Left ventricle myocardium inferior (tissue), 1 donor: Measurements from ENCODE around the gene PDE10A. TPM values are rescaled to one million over a fixed set of nuclear protein-coding genes. Genes with fewer than 3 reads are reported as not detected.
"Not testable (repeated sequence)": the region's sequence is repeated elsewhere in the genome, so short reads cannot be mapped to it uniquely, and the experiment has no call there.

ENCODE experiments used
- DNase-seq: peaks from one replicate; pipeline ENCODE4 v3.0.0-alpha.2; 2020
- H3K27ac ChIP-seq: fragments of 200-600 bp; replicated peaks from 2 replicates; pipeline ENCODE4 v1.8.0; 2021
- H3K27me3 ChIP-seq: fragments of 200-600 bp; 2 replicates; pipeline ENCODE4 v1.8.0; 2021; ENCODE audit warnings: low read depth
- H3K36me3 ChIP-seq: fragments of 200-600 bp; 2 replicates; pipeline ENCODE4 v1.8.0; 2021
- H3K4me1 ChIP-seq: fragments of 200-600 bp; 2 replicates; pipeline ENCODE4 v1.8.0; 2021
- H3K4me3 ChIP-seq: fragments of 200-600 bp; 2 replicates; pipeline ENCODE4 v1.8.0; 2021; ENCODE audit warnings: mild to moderate bottlenecking, moderate library complexity
- H3K9me3 ChIP-seq: fragments of 200-600 bp; replicated peaks from 2 replicates; pipeline ENCODE4 v1.8.0; 2021
- intact Hi-C: fragments of 100-400 bp; cut with micrococcal nuclease; formaldehyde crosslinking; loops from one replicate; pipeline ENCODE4 v1.11.0; 2022
- total RNA-seq: library from RNA; stranded (reverse); fragmentation: NEBNext Ultra II Directional; extraction: Animal tissue kit (Norgen Biotek cat#: 25700); gene quantifications from one replicate; pipeline ENCODE4 v1.2.1, GENCODE V29; 2021
- TF ChIP-seq, protein P1 (sequence below): fragments of 200-600 bp; IDR thresholded peaks from 2 replicates; pipeline ENCODE4 v1.8.0; 2021; ENCODE audit warnings: antibody characterized with exemption, mild to moderate bottlenecking, borderline replicate concordance
- donor health status: DM: no; HTN: yes; CAD: no; lungs with severe emphysema.

Gene PDE10A
- total RNA-seq, 1 donor from 2014 or later, result 12.2 TPM

DNA sequence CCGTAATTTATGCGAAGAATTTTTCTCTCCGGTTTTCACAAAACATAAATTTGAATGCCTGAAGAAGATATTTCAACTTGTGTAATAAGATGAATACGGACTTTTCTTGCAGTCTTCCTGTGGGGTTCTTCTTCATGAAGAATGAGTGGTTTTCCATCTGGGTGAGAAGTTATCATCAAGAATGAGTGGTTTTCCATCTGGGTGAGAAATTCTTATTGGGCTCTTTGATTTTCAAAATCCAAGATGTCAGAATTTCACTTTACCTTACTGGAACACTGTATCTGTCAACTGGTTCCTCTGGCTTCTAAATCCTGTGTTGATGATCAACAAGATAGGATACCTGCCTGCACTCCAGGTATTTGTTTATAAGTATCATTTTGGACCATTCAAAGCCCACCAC lies 193.6 kb downstream of the PDE10A start:
- TF ChIP-seq, protein P1, sequence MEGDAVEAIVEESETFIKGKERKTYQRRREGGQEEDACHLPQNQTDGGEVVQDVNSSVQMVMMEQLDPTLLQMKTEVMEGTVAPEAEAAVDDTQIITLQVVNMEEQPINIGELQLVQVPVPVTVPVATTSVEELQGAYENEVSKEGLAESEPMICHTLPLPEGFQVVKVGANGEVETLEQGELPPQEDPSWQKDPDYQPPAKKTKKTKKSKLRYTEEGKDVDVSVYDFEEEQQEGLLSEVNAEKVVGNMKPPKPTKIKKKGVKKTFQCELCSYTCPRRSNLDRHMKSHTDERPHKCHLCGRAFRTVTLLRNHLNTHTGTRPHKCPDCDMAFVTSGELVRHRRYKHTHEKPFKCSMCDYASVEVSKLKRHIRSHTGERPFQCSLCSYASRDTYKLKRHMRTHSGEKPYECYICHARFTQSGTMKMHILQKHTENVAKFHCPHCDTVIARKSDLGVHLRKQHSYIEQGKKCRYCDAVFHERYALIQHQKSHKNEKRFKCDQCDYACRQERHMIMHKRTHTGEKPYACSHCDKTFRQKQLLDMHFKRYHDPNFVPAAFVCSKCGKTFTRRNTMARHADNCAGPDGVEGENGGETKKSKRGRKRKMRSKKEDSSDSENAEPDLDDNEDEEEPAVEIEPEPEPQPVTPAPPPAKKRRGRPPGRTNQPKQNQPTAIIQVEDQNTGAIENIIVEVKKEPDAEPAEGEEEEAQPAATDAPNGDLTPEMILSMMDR, result no peak
- no peaks in the 10 kb centered on the region for H3K4me1 ChIP-seq
- H3K27ac ChIP-seq, result no peak overlapping the region
- no peaks in the 10 kb centered on the region for H3K36me3 ChIP-seq
- H3K9me3 ChIP-seq, result peaks cover under 1% of the 10 kb centered on the region
- no peaks in the 10 kb centered on the region for H3K27me3 ChIP-seq
- no peak for DNase-seq
- H3K4me3 ChIP-seq, result no peak overlapping the region
- intact Hi-C loops, result no loop called here

DNA sequence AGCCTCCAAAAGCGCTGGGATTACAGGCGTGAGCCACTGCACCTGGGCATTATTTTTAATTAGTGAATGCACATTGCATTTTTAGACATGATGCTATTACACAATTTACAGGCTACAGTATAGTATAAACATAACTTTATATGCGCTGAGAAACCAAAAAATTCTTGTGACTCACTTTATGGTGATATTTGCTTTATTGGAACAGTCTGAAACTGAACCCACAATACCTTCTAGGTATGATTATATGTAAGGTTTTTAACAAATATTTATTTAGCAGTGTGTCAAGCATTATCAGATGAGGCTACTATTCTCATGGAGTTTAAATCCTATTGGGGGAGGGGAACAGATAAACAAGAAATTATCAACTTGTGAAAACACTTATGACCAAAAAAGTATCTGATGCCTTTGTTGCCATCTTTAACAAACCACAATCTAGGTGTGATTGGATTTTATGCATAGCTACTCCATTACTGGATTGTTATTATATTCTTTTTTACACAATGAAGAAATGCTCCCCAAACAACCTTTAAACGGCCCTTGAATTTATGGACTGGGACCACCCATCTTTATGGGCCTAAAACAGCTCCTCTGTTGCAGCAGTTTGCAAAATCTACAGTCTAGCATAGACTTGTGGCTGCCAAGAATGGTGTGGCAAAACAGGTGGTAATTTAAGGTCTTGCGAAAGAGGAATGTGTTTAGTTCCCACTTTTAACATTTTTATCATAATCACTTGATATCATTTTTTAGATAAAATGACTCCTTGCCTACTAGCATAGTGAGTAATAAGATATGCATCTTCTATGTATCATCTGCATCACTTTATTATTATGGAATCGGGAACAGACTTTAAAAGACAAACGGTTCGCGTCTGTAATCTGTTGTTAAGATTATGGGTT lies 194.5 kb downstream of the PDE10A start:
- peaks cover 10% of the 10 kb centered on the region for H3K9me3 ChIP-seq
- no peak overlapping the region for H3K4me3 ChIP-seq
- no peak overlapping the region for H3K27ac ChIP-seq
- DNase-seq, result no peak
- intact Hi-C loops, result no loop called here
- no peaks in the 10 kb centered on the region for H3K27me3 ChIP-seq
- TF ChIP-seq, protein P1, result no peak
- H3K36me3 ChIP-seq, result no peaks in the 10 kb centered on the region
- H3K4me1 ChIP-seq, result no peaks in the 10 kb centered on the region

DNA sequence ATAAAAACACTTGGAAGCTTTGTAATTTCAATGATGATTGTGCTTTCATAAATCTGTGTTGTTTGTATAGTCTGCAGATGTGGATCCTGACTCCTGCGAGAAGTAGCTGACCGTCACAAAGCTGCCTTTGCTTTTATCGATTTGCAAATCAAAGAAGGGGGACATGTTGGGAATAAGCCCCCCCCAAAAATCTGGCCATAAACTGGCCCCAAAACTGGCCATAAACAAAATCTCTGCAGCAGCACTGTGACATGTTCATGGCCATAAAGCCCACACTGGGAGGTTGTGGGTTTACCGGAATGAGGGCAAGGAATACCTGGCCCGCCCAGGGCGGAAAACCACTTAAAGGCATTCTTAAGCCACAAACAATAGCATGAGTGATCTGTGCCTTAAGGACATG lies 199.5 kb downstream of the PDE10A start:
- not testable (repeated sequence) for DNase-seq

DNA sequence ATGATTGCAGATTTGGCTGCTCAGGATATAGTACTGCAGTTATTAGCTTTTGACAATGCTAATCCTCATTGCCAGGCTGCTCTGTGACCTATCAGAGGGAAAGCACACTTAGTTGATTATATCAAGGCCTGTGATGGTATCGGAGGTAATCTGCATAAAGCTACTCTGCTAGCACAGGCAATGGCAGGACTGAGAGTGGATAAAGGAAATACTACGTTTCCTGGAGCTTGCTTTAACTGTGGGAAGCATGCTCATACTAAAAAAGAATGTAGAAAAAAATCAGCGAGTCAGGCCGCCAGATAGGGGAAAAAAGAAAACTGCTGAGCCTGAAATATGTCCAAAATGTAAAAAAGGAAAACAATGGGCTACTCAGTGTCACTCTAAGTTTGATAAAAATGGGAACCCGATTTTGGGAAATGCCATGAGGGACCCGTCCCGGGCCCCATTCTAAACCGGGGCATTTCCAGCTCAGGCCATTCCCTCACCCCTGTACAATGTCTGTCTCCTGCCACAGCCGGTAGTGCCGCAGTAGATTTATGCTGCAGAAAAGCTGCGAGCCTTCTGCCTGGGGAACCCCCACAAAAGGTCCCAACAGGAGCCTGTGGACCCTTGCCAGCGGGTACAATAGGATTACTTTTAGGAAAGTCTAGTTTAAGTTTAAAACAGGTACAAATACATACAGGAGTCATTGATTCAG lies 203.3 kb downstream of the PDE10A start:
- peak overlapping the region; percentile 32 for H3K4me3 ChIP-seq
- H3K36me3 ChIP-seq, intact Hi-C loops, H3K27me3 ChIP-seq, DNase-seq: not testable (repeated sequence)
- H3K27ac ChIP-seq, result peak overlapping the region; percentile 27
- peaks cover 42% of the 10 kb centered on the region for H3K4me1 ChIP-seq
- H3K9me3 ChIP-seq, result peaks cover 22% of the 10 kb centered on the region

More for the DNA sequence above, 199.5 kb downstream of the PDE10A start:
- H3K4me3 ChIP-seq, H3K27me3 ChIP-seq, intact Hi-C loops, H3K36me3 ChIP-seq, H3K27ac ChIP-seq: not testable (repeated sequence)
- Histone ChIP-seq H3K4me1 (peaks cover 11% of the 10 kb centered on the region), H3K9me3 (peaks cover 22% of the 10 kb centered on the region)

DNA sequence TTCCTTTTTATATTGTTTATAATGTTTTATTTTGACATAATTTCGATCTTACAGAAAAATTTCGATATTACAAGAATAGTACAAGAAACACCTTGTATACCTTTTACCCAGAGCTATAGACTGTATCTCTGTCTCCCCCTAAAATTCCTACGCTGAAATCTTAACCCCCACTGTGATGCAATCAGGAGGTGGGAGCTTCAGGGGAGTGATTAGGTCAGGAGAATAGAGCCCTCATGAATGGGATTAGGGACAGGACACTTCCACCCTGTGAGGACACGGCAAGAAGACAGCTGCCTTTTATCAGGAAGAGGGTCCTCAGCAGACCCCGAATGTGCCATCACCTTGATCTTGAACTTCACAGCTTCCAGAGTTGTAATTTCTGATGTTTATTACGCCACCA lies 204.9 kb downstream of the PDE10A start:
- Histone ChIP-seq H3K4me3 (no peak overlapping the region), H3K27ac (no peak overlapping the region), H3K4me1 (peaks cover 42% of the 10 kb centered on the region), H3K27me3 (no peaks in the 10 kb centered on the region), H3K9me3 (peaks cover 8% of the 10 kb centered on the region), H3K36me3 (peaks cover 11% of the 10 kb centered on the region)
- TF ChIP-seq, protein P1, result no peak
- no peak for DNase-seq
- intact Hi-C loops, result no loop called here

DNA sequence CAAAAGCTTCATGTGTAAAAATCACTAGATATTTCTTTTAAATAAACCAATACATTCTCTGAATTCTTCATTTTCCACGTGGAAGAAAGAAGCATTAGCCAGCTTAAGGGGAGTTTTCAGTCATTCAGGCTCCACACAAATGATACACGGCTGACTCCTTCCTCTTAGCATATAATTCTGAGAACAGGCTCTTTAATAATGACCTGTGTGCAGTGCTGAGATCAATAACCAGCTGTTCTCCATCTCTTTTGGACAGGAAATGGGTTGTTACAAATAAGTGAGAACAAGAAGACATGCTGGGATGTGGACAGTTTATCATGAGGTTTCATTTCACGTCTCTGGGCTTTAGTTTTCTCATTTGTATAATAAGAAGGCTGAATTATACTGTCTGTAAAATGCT lies 206.8 kb downstream of the PDE10A start:
- Histone ChIP-seq H3K4me1 (peaks cover 42% of the 10 kb centered on the region), H3K4me3 (no peak overlapping the region), H3K27ac (peak overlapping the region; percentile 20), H3K36me3 (peaks cover 11% of the 10 kb centered on the region), H3K9me3 (no peaks in the 10 kb centered on the region), H3K27me3 (no peaks in the 10 kb centered on the region)
- TF ChIP-seq, protein P1, result no peak
- no peak for DNase-seq
- intact Hi-C loops, result no loop called here
